OCI-LY1 (cell line): ENCODE data around the gene RECQL5.

Experiments
- H2AFZ ChIP-seq: fragments of 200-600 bp; sonication (generic), shearing (Covaris generic); 2 replicates; pipeline ENCODE4 v1.6.0; 2014; ENCODE audit warnings: antibody characterized with exemption, mild to moderate bottlenecking, low read length
- H3F3A ChIP-seq: fragments of 200-600 bp; sonication (generic), shearing (Covaris generic); 2 replicates; pipeline ENCODE4 v1.6.0; 2014; ENCODE audit warnings: mild to moderate bottlenecking, antibody characterized with exemption, low read length, moderate library complexity; ENCODE audit not compliant: insufficient read depth
- H3K27ac ChIP-seq: fragments of 200-600 bp; sonication (generic); 2 replicates; pipeline ENCODE4 v1.5.1; 2014; ENCODE audit warnings: low read length, mixed run types, mild to moderate bottlenecking, low read depth; ENCODE audit not compliant: poor library complexity, severe bottlenecking
- H3K27me3 ChIP-seq: fragments of 200-600 bp; sonication (generic); 2 replicates; pipeline ENCODE4 v1.6.0; 2014; ENCODE audit warnings: antibody characterized with exemption, mild to moderate bottlenecking, low read length, moderate library complexity; ENCODE audit not compliant: insufficient read depth
- H3K36me3 ChIP-seq: fragments of 200-600 bp; sonication (generic); 2 replicates; pipeline ENCODE4 v1.6.1; 2014; ENCODE audit warnings: mild to moderate bottlenecking, antibody characterized with exemption, low read length, moderate library complexity, mixed read lengths; ENCODE audit not compliant: insufficient read depth
- H3K4me1 ChIP-seq: fragments of 200-600 bp; sonication (generic); 2 replicates; pipeline ENCODE4 v1.5.1; 2014; ENCODE audit warnings: mild to moderate bottlenecking, low read length, moderate library complexity; ENCODE audit not compliant: insufficient read depth, severe bottlenecking
- H3K4me2 ChIP-seq: fragments of 200-600 bp; sonication (generic), shearing (Covaris generic); 2 replicates; pipeline ENCODE4 v1.6.1; 2014; ENCODE audit warnings: low read length
- H3K4me3 ChIP-seq: fragments of 200-600 bp; sonication (generic); 2 replicates; pipeline ENCODE4 v1.5.1; 2014; ENCODE audit warnings: low read length, low read depth, mild to moderate bottlenecking, mixed read lengths; ENCODE audit not compliant: poor library complexity, severe bottlenecking
- H3K79me2 ChIP-seq: fragments of 200-600 bp; shearing (Covaris generic); 2 replicates; pipeline ENCODE4 v1.6.1; 2016; ENCODE audit warnings: mixed run types, low read length, mixed read lengths; ENCODE audit not compliant: insufficient read depth
- H3K9ac ChIP-seq: fragments of 200-600 bp; sonication (generic), shearing (Covaris generic); 2 replicates; pipeline ENCODE4 v1.6.1; 2014; ENCODE audit warnings: mild to moderate bottlenecking, low read length, mixed read lengths
- H3K9me2 ChIP-seq: fragments of 200-600 bp; sonication (generic), shearing (Covaris generic); 2 replicates; pipeline ENCODE4 v1.6.1; 2014; ENCODE audit warnings: low read depth, mild to moderate bottlenecking, low read length, mixed read lengths
- H3K9me3 ChIP-seq: fragments of 200-600 bp; shearing (Covaris generic); 2 replicates; pipeline ENCODE4 v1.6.1; 2014; ENCODE audit warnings: low read length, mixed read lengths
- H4K20me1 ChIP-seq: fragments of 200-600 bp; sonication (generic), shearing (Covaris generic); 2 replicates; pipeline ENCODE4 v1.6.0; 2016; ENCODE audit warnings: mild to moderate bottlenecking, low read length; ENCODE audit not compliant: insufficient read depth
- CTCF ChIP-seq: fragments of 200-600 bp; sonication (generic), shearing (Covaris generic); IDR thresholded peaks from 2 replicates; pipeline ENCODE4 v1.5.1; 2017; ENCODE audit warnings: mild to moderate bottlenecking, antibody characterized with exemption, low read length, moderate library complexity, mixed read lengths
- EZH2 ChIP-seq: fragments of 200-600 bp; sonication (generic), shearing (Covaris generic); IDR thresholded peaks from 2 replicates; pipeline ENCODE4 v1.8.0; 2017; ENCODE audit warnings: borderline replicate concordance, mixed run types, mild to moderate bottlenecking, antibody characterized with exemption, low read length, moderate library complexity, mixed read lengths

Gene RECQL5

GRCh38 chr17:75645501-75645888, 21.5 kb downstream of the RECQL5 start:
- no peaks in the 10 kb centered on the region for H4K20me1 ChIP-seq
- H3K9me2 ChIP-seq, result no peaks in the 10 kb centered on the region
- no peak overlapping the region for H3K27ac ChIP-seq
- no peak overlapping the region for H3K4me2 ChIP-seq
- H3K36me3 ChIP-seq, result peaks cover 35% of the 10 kb centered on the region; the same call in 1 of the 2 replicates
- H3K79me2 ChIP-seq, result no peaks in the 10 kb centered on the region
- no peaks in the 10 kb centered on the region for H3F3A ChIP-seq
- no peaks in the 10 kb centered on the region for H3K9me3 ChIP-seq
- no peaks in the 10 kb centered on the region for H3K27me3 ChIP-seq
- H3K4me1 ChIP-seq, result peaks cover 8% of the 10 kb centered on the region
- no peak overlapping the region for H2AFZ ChIP-seq
- TF ChIP-seq CTCF (no peak), EZH2 (no peak)
- H3K9ac ChIP-seq, result no peak overlapping the region
- H3K4me3 ChIP-seq, result no peak overlapping the region

- no peaks in the 10 kb centered on the region for H3K4me1 ChIP-seq
- no peaks in the 10 kb centered on the region for H4K20me1 ChIP-seq
- no peaks in the 10 kb centered on the region for H3K79me2 ChIP-seq
- H3F3A ChIP-seq, result no peaks in the 10 kb centered on the region
- H2AFZ ChIP-seq, result no peak overlapping the region
- H3K27ac ChIP-seq, result no peak overlapping the region
- no peaks in the 10 kb centered on the region for H3K9me2 ChIP-seq
- no peak overlapping the region for H3K9ac ChIP-seq
- no peaks in the 10 kb centered on the region for H3K27me3 ChIP-seq
- no peaks in the 10 kb centered on the region for H3K9me3 ChIP-seq
- H3K4me3 ChIP-seq, result no peak overlapping the region
- H3K36me3 ChIP-seq, result peaks cover 18% of the 10 kb centered on the region; the same call in 1 of the 2 replicates
- no peak for TF ChIP-seq EZH2
- TF ChIP-seq CTCF, result no peak
- H3K4me2 ChIP-seq, result no peak overlapping the region
These were observed 23.3 kb downstream of the RECQL5 start for GRCh38 chr17:75643643-75644017.

GRCh38 chr17:75642784-75643642, 23.9 kb downstream of the RECQL5 start:
- Histone ChIP-seq H3K36me3 (peaks cover 15% of the 10 kb centered on the region; the same call in 1 of the 2 replicates), H2AFZ (no peak overlapping the region), H4K20me1 (no peaks in the 10 kb centered on the region), H3K4me1 (no peaks in the 10 kb centered on the region), H3K9me2 (no peaks in the 10 kb centered on the region), H3F3A (no peaks in the 10 kb centered on the region), H3K4me2 (no peak overlapping the region), H3K9ac (no peak overlapping the region), H3K27ac (no peak overlapping the region), H3K27me3 (no peaks in the 10 kb centered on the region), H3K4me3 (no peak overlapping the region), H3K79me2 (no peaks in the 10 kb centered on the region), H3K9me3 (no peaks in the 10 kb centered on the region)
- no peak for TF ChIP-seq CTCF
- no peak for TF ChIP-seq EZH2
